SKM-1 (cell line): ENCODE measurements around the gene PLCB3.
"Not testable (repeated sequence)": the region's sequence is repeated elsewhere in the genome, so short reads cannot be mapped to it uniquely, and the experiment has no call there.

ENCODE experiments used
- DNase-seq: peaks from one replicate; lab custom pipeline; 2025; ENCODE audit not compliant: unreplicated experiment; lab: John Stamatoyannopoulos, UW

Gene PLCB3

DNA sequence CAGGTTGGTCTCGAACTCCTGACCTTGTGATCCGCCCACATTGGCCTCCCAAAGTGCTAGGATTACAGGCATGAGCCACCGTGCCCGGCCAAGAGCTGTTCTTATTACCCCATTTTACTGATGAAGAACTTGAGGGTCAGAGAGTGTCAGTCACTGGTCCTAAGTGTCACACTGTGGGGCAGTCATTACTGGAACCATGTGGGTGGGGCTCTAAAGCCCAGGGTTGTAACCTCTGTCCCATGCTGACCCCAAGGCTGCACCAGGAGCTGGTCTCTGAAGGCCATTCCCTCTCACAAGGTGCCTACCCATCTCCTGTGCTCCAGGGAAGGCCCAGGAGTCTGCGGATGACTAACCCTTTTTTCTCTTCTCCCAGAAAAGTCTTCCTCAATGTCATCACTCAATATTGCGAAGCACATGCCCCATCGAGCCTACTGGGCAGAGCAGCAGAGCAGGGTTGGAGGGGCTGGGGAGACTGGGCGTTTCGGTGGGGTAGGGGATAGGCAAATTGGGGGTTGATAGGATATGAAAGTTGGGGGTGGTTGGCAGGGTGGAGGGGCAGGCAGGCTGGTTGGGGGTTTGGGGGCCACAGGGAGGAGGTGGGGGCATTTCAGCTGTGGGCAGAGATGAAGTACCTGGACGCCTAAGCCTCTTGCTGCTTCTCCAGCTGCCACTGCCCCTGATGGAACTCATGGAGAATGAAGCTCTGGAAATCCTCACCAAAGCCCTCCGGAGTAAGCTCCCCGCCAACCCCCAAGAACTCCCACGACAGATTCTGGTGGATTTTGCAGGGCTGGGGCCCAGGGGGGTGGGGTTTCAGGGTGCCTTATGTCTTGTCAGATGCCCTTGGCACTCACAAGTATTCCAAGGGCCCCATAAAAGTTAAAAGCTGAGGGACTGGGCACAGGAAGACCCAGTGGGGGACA lies 52.0 kb downstream of the PLCB3 start:
- no peak for DNase-seq

DNA sequence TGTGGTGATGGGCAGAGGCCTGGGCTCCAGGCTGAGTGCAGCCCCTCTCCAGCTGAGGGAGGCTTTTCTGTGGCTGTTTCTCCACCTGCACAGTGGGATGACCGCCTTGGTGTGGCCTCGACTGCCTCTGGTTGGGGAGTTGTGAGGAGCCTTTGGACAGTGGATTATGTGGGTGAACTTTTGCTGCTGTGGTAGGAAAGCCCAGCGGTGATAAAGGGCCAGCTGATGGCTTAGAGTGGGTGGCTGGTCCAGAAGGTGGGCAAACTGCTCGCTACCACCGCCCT lies 52.6 kb downstream of the PLCB3 start:
- DNase-seq = no peak

- peak; percentile 93 for DNase-seq
Observed at GRCh38 chr11:64304316-64305072, 53.2 kb downstream of the PLCB3 start.

DNA sequence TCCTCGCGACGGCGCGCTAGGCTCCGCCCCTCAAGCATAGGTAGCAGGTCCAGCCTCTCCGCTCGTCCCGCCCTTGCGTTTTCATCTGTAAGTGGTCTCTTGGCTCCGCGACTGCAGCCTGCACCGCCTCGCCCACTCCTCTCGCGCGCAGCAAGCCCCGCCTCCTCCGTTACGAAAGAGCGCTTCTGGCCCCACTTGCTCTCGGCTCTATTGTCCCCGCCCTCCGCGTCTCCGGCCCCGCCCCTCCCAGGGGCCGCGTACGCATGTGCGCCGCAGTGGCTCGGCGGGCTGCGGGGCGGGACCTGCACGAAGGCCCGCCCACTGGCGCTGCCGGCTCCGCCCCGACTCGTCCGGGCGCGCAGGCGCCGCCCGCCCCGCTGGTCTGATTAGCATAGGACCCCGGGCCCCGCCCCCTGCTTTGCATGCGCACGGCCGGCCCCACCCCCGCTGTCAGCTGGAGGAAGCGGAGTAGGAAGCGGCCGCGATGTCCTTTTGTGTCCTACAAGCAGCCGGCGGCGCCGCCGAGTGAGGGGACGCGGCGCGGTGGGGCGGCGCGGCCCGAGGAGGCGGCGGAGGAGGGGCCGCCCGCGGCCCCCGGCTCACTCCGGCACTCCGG lies 53.9 kb downstream of the PLCB3 start, which contains the start of gene ESRRA:
ESRRA (plus strand) TSS at position 450 of the 616 bp plus-strand sequence. CDS start 1,656 bp downstream, outside the sequence.
- peak; percentile 99 for DNase-seq

DNA sequence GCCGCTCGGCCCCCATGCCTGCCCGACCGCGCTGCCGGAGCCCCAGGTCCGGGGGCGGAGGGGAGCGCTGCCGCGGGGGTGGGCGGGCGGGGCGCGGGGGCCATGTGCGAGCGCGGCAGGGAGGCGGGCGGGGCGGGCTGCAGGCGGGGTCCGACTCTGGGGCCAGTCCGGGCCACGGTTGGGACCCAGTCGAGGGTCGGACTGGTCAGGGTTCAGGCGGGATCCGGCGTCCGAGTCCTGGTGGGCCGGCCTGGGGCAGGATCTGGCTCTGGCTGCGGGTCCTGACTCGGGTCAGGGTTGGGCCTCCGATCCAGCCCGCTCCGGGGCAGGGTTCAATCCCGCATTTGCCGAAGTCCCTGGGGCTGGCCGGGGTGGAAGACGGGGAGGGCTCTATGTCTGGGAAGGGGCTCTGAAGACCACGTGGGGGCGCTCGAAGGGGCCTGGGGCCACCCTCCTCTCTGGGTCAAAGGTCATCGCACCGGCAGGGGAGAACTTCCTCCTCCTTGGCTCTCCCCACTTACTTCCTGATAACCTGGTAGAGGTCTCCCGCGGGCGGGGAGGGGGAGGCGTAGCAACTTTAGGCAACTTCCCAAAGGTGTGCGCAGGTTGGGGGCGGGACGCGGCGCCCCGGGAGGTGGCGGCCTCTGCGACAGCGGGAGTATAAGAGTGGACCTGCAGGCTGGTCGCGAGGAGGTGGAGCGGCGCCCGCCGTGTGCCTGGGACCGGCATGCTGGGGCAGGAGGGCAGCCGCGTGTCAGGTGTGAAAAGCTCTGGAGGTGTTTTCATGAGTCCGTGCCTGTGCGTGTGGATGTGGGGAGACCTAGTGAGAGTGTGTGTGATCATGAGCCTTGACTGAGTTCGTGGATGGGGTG lies 54.6 kb downstream of the PLCB3 start:
- peak; percentile 79 for DNase-seq

GRCh38 chr11:64306563-64306875 lies 55.2 kb downstream of the PLCB3 start:
- DNase-seq = no peak

DNA sequence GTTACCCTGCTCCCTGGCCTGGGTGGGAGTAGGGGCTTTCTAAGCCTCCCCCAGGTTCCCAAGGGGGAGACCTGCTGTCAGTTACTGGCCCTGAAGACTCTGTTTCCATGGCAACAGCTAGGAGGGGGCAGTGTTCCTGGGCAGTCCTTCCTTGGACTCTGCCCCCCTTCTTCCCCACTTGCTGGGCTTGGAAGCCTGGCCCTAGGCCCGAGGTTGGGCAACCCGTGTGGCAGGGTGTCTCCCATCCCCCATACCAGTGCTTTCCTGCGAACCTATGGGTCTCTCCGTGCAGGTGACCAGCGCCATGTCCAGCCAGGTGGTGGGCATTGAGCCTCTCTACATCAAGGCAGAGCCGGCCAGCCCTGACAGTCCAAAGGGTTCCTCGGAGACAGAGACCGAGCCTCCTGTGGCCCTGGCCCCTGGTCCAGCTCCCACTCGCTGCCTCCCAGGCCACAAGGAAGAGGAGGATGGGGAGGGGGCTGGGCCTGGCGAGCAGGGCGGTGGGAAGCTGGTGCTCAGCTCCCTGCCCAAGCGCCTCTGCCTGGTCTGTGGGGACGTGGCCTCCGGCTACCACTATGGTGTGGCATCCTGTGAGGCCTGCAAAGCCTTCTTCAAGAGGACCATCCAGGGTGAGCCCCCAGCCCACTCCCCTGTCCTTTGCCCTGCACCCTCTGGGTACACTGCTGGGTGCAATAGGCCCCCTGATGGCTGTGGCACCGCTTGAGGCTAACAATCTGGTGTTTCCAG lies 55.7 kb downstream of the PLCB3 start:
- no peak for DNase-seq

DNA sequence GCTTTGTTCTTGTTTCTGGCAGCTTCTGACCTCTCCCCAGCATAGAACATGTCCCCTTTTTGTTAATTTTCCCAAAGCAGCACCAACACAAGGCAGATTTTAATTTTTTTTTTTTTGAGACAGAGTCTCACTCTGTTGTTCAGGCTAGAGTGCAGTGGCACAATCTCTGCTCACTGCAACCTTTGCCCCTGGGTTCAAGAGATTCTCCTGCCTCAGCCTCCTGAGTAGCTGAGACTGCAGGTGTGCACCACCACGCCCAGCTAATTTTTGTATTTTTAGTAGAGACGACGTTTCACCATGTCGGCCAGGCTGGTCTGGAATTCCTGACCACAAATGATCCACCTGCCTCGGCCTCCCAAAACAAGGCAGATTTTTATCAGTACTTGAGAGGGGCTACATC lies 56.5 kb downstream of the PLCB3 start:
- not testable (repeated sequence) for DNase-seq

- no peak for DNase-seq
Observed at GRCh38 chr11:64312947-64313346, 61.6 kb downstream of the PLCB3 start.

- DNase-seq = no peak
Observed at GRCh38 chr11:64313491-64314145, 62.3 kb downstream of the PLCB3 start.

DNA sequence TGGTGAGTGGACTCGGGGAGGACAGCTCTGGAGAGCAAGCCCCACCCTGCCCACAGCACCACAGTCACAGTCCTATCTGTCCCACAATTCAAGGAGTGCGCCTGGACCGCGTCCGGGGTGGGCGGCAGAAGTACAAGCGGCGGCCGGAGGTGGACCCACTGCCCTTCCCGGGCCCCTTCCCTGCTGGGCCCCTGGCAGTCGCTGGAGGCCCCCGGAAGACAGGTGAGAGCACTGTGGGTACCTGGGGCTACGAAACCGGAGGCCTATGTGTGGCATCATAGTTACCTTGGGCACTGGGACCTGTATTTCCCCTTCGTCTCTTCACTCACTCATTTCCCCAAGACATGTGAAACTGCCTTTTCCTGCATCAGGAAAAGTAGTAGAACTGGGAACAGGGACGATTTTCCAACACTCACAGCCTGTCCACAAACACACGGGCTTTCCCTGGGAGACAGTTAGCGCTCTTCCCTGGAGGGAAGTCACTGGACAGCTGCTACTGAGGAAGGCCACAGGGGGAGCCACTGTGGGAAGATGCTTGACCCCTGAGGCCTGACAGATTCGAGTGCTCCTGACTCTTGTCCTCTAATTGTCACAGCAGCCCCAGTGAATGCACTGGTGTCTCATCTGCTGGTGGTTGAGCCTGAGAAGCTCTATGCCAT lies 62.9 kb downstream of the PLCB3 start:
- no peak for DNase-seq

- DNase-seq = no peak
Observed at GRCh38 chr11:64314805-64315561, 63.7 kb downstream of the PLCB3 start.

GRCh38 chr11:64315667-64316526 lies 64.6 kb downstream of the PLCB3 start:
- not testable (repeated sequence) for DNase-seq

- DNase-seq = no peak
Observed at GRCh38 chr11:64316672-64317324, 65.5 kb downstream of the PLCB3 start.

GRCh38 chr11:64317325-64317960 lies 66.1 kb downstream of the PLCB3 start, which contains the start of gene TRMT112:
Gene TRMT112, minus strand, starts transcription at chr11:64317559. Its CDS starts 33 bp downstream, at chr11:64317526.
- DNase-seq = peak; percentile 95

DNA sequence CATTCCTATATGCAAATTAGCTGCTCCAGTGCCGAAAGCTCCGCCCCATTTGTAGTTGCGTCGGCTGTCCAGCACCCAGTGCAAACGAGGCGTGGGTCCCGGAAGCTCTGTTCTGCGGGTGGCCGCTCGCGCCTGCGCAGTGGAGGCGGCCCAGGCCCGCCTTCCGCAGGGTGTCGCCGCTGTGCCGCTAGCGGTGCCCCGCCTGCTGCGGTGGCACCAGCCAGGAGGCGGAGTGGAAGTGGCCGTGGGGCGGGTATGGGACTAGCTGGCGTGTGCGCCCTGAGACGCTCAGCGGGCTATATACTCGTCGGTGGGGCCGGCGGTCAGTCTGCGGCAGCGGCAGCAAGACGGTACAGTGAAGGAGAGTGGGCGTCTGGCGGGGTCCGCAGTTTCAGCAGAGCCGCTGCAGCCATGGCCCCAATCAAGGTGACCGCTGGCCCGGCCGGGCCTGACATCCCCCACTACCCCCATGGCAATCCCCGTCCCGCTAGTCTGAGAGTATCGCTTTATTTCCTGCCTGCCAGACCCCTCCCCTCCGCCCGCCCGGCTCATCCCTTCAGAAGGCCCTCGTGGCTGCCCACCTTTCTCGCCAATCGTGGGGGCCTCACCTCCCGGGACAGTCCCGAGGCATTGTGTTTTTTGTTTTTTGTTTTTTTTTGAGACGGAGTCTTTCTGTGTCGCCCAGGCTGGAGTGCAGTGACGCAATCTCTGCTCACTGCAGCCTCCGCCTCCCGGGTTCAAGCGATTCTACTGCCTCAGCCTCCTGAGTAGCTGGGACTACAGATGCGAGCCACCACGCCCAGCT lies 66.8 kb downstream of the PLCB3 start, which contains the start of gene PRDX5:
PRDX5 (plus strand) TSS at position 161 of the 805 bp plus-strand sequence; CDS start at position 256, 95 bp downstream.
- peak; percentile 94 for DNase-seq
